ENCODE measurements around the gene TSSK2.

The TSSK2 gene

GRCh38 chr22:19122752-19123492 is 8.2 kb upstream of the TSSK2 start:
- 0 out of 2 replicates have a peak, but pooled peaks have one; percentile 67 for TF ChIP-seq ZBTB7A (IDR thresholded peaks at IDR 0.05; ENCODE audit: low read depth)
- TF ChIP-seq, protein P1, sequence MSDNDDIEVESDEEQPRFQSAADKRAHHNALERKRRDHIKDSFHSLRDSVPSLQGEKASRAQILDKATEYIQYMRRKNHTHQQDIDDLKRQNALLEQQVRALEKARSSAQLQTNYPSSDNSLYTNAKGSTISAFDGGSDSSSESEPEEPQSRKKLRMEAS (IDR thresholded peaks at IDR 0.05), result 0 out of 2 replicates have a peak, but pooled peaks have one; percentile 31
- TF ChIP-seq EGR1 (IDR thresholded peaks at IDR 0.05), result no peak

DNA sequence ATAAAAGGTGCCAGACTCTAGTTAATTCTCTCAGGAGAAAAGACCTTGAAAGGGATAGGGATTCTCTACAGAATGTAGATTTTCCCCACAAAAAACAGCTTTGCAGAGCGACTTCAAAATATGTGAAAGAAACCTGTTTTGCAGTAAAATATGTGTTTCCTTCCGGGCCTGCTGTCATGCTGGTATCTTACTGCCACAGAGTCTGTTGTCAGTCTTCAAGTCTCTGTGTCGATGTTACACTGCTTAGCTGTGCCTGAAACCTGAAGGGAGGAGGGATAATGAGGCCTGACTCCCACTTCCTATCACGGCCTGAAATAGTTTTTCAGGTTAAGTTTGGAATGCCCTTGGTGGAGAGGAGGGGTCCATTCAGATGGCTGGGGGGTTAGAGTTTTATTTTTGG is 7.2 kb upstream of the TSSK2 start:
- TF ChIP-seq TCF12 (IDR thresholded peaks at IDR 0.05; ENCODE audit: low read depth) (no peak), TEAD4 (IDR thresholded peaks at IDR 0.05) (no peak), TAF1 (IDR thresholded peaks at IDR 0.05; ENCODE audit: low read depth) (no peak), ZBTB7A (IDR thresholded peaks at IDR 0.05; ENCODE audit: low read depth) (no peak), EGR1 (IDR thresholded peaks at IDR 0.05) (no peak), EP300 (IDR thresholded peaks at IDR 0.05; ENCODE audit: borderline replicate concordance) (no peak), NFIC (IDR thresholded peaks at IDR 0.05) (no peak), RAD21 (IDR thresholded peaks at IDR 0.05; ENCODE audit: low read depth) (no peak), CEBPB (IDR thresholded peaks at IDR 0.05) (no peak)
- TF ChIP-seq, protein P2, sequence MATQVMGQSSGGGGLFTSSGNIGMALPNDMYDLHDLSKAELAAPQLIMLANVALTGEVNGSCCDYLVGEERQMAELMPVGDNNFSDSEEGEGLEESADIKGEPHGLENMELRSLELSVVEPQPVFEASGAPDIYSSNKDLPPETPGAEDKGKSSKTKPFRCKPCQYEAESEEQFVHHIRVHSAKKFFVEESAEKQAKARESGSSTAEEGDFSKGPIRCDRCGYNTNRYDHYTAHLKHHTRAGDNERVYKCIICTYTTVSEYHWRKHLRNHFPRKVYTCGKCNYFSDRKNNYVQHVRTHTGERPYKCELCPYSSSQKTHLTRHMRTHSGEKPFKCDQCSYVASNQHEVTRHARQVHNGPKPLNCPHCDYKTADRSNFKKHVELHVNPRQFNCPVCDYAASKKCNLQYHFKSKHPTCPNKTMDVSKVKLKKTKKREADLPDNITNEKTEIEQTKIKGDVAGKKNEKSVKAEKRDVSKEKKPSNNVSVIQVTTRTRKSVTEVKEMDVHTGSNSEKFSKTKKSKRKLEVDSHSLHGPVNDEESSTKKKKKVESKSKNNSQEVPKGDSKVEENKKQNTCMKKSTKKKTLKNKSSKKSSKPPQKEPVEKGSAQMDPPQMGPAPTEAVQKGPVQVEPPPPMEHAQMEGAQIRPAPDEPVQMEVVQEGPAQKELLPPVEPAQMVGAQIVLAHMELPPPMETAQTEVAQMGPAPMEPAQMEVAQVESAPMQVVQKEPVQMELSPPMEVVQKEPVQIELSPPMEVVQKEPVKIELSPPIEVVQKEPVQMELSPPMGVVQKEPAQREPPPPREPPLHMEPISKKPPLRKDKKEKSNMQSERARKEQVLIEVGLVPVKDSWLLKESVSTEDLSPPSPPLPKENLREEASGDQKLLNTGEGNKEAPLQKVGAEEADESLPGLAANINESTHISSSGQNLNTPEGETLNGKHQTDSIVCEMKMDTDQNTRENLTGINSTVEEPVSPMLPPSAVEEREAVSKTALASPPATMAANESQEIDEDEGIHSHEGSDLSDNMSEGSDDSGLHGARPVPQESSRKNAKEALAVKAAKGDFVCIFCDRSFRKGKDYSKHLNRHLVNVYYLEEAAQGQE (IDR thresholded peaks at IDR 0.05; ENCODE audit: low read depth), result no peak

DNA sequence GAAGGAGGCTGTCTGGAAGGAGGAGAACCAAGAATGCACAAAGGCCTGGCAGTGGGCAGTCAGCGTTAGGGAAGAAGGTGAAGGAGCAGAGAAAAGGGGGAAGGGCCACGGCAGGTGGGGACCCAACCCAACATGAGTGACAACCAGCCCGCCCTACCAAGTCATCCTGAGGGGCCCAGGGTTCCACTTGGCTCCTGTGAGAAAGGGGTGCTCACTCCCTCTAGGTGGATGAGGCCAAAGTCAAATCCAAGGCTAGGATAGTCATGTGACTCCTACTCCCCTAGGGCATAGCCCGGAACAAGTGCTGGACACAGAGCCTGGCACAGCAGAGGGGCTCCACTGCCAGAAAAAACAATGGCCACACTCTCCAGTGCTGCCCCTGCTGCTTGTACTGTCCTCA is 6.7 kb upstream of the TSSK2 start:
- TF ChIP-seq ZBTB7A (IDR thresholded peaks at IDR 0.05; ENCODE audit: low read depth) (no peak), FOXM1 (IDR thresholded peaks at IDR 0.05; ENCODE audit: borderline replicate concordance, low read depth) (no peak), TAF1 (IDR thresholded peaks at IDR 0.05; ENCODE audit: low read depth) (no peak), YY1 (IDR thresholded peaks at IDR 0.05; ENCODE audit: low read depth) (no peak), USF1 (IDR thresholded peaks at IDR 0.05) (no peak), TEAD4 (IDR thresholded peaks at IDR 0.05) (no peak), CREB1 (IDR thresholded peaks at IDR 0.05; ENCODE audit: low read depth) (no peak), TCF12 (IDR thresholded peaks at IDR 0.05; ENCODE audit: low read depth) (no peak), RAD21 (IDR thresholded peaks at IDR 0.05; ENCODE audit: low read depth) (no peak), EGR1 (IDR thresholded peaks at IDR 0.05) (no peak), CEBPB (IDR thresholded peaks at IDR 0.05) (no peak), EP300 (IDR thresholded peaks at IDR 0.05; ENCODE audit: borderline replicate concordance) (no peak), NFIC (IDR thresholded peaks at IDR 0.05) (no peak)
- TF ChIP-seq, protein P2 (IDR thresholded peaks at IDR 0.05; ENCODE audit: low read depth), result no peak
- TF ChIP-seq, protein P1 (IDR thresholded peaks at IDR 0.05), result no peak

DNA sequence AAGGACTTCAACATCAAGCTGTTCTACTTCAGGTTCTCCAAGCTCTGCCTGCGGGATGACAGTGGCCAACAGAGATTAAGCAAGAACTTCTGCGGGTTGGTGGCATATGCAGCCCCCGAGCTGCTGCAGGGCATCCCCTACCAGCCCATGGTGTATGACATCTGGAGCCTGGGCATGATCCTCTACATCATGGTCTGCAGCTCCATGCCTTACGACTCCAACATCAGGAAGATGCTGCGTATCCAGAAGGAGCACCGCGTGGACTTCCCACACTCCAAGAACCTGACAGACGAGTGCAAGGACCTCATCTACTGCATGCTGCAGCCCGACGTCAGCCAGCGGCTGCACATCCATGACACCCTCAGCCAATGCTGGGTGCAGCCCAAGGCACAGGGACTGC is 6.1 kb upstream of the TSSK2 start:
- TF ChIP-seq FOXM1 (IDR thresholded peaks at IDR 0.05; ENCODE audit: borderline replicate concordance, low read depth), result no peak
- TF ChIP-seq, protein P1 (IDR thresholded peaks at IDR 0.05), result no peak
- no peak for TF ChIP-seq CREB1 (IDR thresholded peaks at IDR 0.05; ENCODE audit: low read depth)
- no peak for TF ChIP-seq TCF12 (IDR thresholded peaks at IDR 0.05; ENCODE audit: low read depth)
- TF ChIP-seq TAF1 (IDR thresholded peaks at IDR 0.05; ENCODE audit: low read depth), result no peak
- no peak for TF ChIP-seq EGR1 (IDR thresholded peaks at IDR 0.05)
- TF ChIP-seq NFIC (IDR thresholded peaks at IDR 0.05), result no peak
- TF ChIP-seq, protein P2 (IDR thresholded peaks at IDR 0.05; ENCODE audit: low read depth), result no peak
- no peak for TF ChIP-seq YY1 (IDR thresholded peaks at IDR 0.05; ENCODE audit: low read depth)
- TF ChIP-seq TEAD4 (IDR thresholded peaks at IDR 0.05), result no peak
- TF ChIP-seq USF1 (IDR thresholded peaks at IDR 0.05), result no peak
- no peak for TF ChIP-seq EP300 (IDR thresholded peaks at IDR 0.05; ENCODE audit: borderline replicate concordance)
- TF ChIP-seq RAD21 (IDR thresholded peaks at IDR 0.05; ENCODE audit: low read depth), result no peak
- TF ChIP-seq ZBTB7A (IDR thresholded peaks at IDR 0.05; ENCODE audit: low read depth), result no peak
- TF ChIP-seq CEBPB (IDR thresholded peaks at IDR 0.05), result no peak

Measured in Ishikawa (cell line).